ENCODE data around the gene SLF2. TPM values are rescaled to one million over a fixed set of nuclear protein-coding genes. Genes with fewer than 3 reads are reported as not detected.
"Not testable (repeated sequence)": the region's sequence is repeated elsewhere in the genome, so short reads cannot be mapped to it uniquely, and the experiment has no call there.

The SLF2 gene
- total RNA-seq, 2 experiments from 2014 or later, result 29.0 to 31.9 TPM

- ATAC-seq, result no peak
Observed at GRCh38 chr10:100972115-100972903, 59.5 kb downstream of the SLF2 start.

GRCh38 chr10:100972904-100973535 lies 60.3 kb downstream of the SLF2 start:
- POLR2A ChIA-PET, result interaction anchor here (1.1 to 1.3 kb wide), 2 partner anchors 12 to 59 kb away, joined by 3 read pairs; no protein-coding TSS in a partner anchor
- H3K36me3 Mint-ChIP-seq (ENCODE audit: low read depth), result no peaks in the 10 kb centered on the region

More at GRCh38 chr10:100972115-100972903, 59.5 kb downstream of the SLF2 start:
- POLR2A ChIA-PET, result interaction anchor here (1.0 to 1.1 kb wide), 2 partner anchors 16 to 58 kb away, joined by 3 read pairs; no protein-coding TSS in a partner anchor
- TF ChIP-seq CTCF (IDR thresholded peaks at IDR 0.05), result no peak
- CTCF ChIA-PET, result interaction anchor here (1.6 kb wide), 1 partner anchor 46 kb away, joined by 6 read pairs; no protein-coding TSS in a partner anchor
- peaks cover 20% of the 10 kb centered on the region for H3K4me1 Mint-ChIP-seq (ENCODE audit: low read depth)
- DNase-seq, result peak; percentile 47
- intact Hi-C loops (cut with micrococcal nuclease), result no loop called here
- H3K4me3 Mint-ChIP-seq, result no peak overlapping the region
- H3K36me3 Mint-ChIP-seq (ENCODE audit: low read depth), result no peaks in the 10 kb centered on the region
- H3K9me3 Mint-ChIP-seq, result no peaks in the 10 kb centered on the region
- H3K27me3 Mint-ChIP-seq, result no peaks in the 10 kb centered on the region
- H3K27ac Mint-ChIP-seq, result no peak overlapping the region

GRCh38 chr10:100975397-100975796 lies 62.6 kb downstream of the SLF2 start:
- DNase-seq; H3K27ac Mint-ChIP-seq; H3K4me3 Mint-ChIP-seq; H3K36me3 Mint-ChIP-seq (ENCODE audit: low read depth); POLR2A ChIA-PET; intact Hi-C loops (cut with micrococcal nuclease); H3K27me3 Mint-ChIP-seq; ATAC-seq; H3K9me3 Mint-ChIP-seq: not testable (repeated sequence)
- CTCF ChIA-PET, result interaction anchor here (1.0 to 1.5 kb wide), 3 partner anchors 11 to 44 kb away, joined by 3 to 4 read pairs (median 3); no protein-coding TSS in a partner anchor
- peaks cover 12% of the 10 kb centered on the region for H3K4me1 Mint-ChIP-seq (ENCODE audit: low read depth)

More at GRCh38 chr10:100972904-100973535, 60.3 kb downstream of the SLF2 start:
- TF ChIP-seq CTCF (IDR thresholded peaks at IDR 0.05), result no peak
- Mint-ChIP-seq H3K9me3 (no peaks in the 10 kb centered on the region), H3K27ac (no peak overlapping the region), H3K4me3 (no peak overlapping the region), H3K27me3 (no peaks in the 10 kb centered on the region), H3K4me1 (ENCODE audit: low read depth) (peaks cover 20% of the 10 kb centered on the region)
- intact Hi-C loops (cut with micrococcal nuclease), result no loop called here
- ATAC-seq (no peak), DNase-seq (no peak)
- CTCF ChIA-PET, result interaction anchor here (1.6 to 1.8 kb wide), 2 partner anchors 46 to 77 kb away, joined by 4 to 6 read pairs; no protein-coding TSS in a partner anchor

GRCh38 chr10:100976906-100977305 lies 64.1 kb downstream of the SLF2 start:
- no peaks in the 10 kb centered on the region for H3K27me3 Mint-ChIP-seq
- ATAC-seq, result no peak
- ChIA-PET POLR2A (no interaction called here), CTCF (no interaction called here)
- no peak for TF ChIP-seq CTCF (IDR thresholded peaks at IDR 0.05)
- peaks cover 9% of the 10 kb centered on the region for H3K4me1 Mint-ChIP-seq (ENCODE audit: low read depth)
- no peaks in the 10 kb centered on the region for H3K9me3 Mint-ChIP-seq
- peaks cover 2% of the 10 kb centered on the region for H3K36me3 Mint-ChIP-seq (ENCODE audit: low read depth)
- no peak for DNase-seq
- H3K4me3 Mint-ChIP-seq, result no peak overlapping the region
- intact Hi-C loops (cut with micrococcal nuclease), result no loop called here
- no peak overlapping the region for H3K27ac Mint-ChIP-seq

- no peaks in the 10 kb centered on the region for H3K27me3 Mint-ChIP-seq
- TF ChIP-seq CTCF (IDR thresholded peaks at IDR 0.05), result no peak
- no peaks in the 10 kb centered on the region for H3K9me3 Mint-ChIP-seq
- H3K36me3 Mint-ChIP-seq (ENCODE audit: low read depth), result peaks cover 2% of the 10 kb centered on the region
- H3K27ac Mint-ChIP-seq, result no peak overlapping the region
- peaks cover 4% of the 10 kb centered on the region for H3K4me1 Mint-ChIP-seq (ENCODE audit: low read depth)
- no peak overlapping the region for H3K4me3 Mint-ChIP-seq
- CTCF ChIA-PET, result no interaction called here
- ATAC-seq (no peak), DNase-seq (no peak)
- intact Hi-C loops (cut with micrococcal nuclease), result no loop called here
- POLR2A ChIA-PET, result no interaction called here
Observed at GRCh38 chr10:100977436-100977835, 64.7 kb downstream of the SLF2 start.

All from activated CD8-positive, alpha-beta T cell treated with anti-CD3 and anti-CD28 coated beads for 36 hours (primary cell).